Smooth muscle cell (in vitro differentiated cells): ENCODE measurements around the gene MBD5. TPM values are rescaled to one million over a fixed set of nuclear protein-coding genes. Genes with fewer than 3 reads are reported as not detected.

Source experiments
- DNase-seq: peaks from one replicate; lab custom pipeline; 2025; ENCODE audit not compliant: unreplicated experiment; lab: John Stamatoyannopoulos, UW
- H2AFZ ChIP-seq: fragments of 200-600 bp; sonication (generic); 2 replicates; pipeline ENCODE4 v1.6.0; 2016; ENCODE audit warnings: antibody characterized with exemption, low read depth, mild to moderate bottlenecking
- H3F3A ChIP-seq: fragments of 200-600 bp; sonication (generic); 2 replicates; pipeline ENCODE4 v1.6.0; 2017; ENCODE audit warnings: antibody characterized with exemption, low read depth
- H3K27ac ChIP-seq: fragments of 200-600 bp; sonication (generic); 2 replicates; pipeline ENCODE4 v1.5.1; 2016; ENCODE audit warnings: low read depth, mild to moderate bottlenecking
- H3K27me3 ChIP-seq: fragments of 200-600 bp; sonication (generic); 2 replicates; pipeline ENCODE4 v1.6.1; 2016; ENCODE audit warnings: low read depth, mild to moderate bottlenecking
- H3K36me3 ChIP-seq: fragments of 200-600 bp; sonication (generic); 2 replicates; pipeline ENCODE4 v1.5.1; 2016; ENCODE audit warnings: low read depth
- H3K4me1 ChIP-seq: fragments of 200-600 bp; sonication (generic); 2 replicates; pipeline ENCODE4 v1.5.1; 2016; ENCODE audit warnings: low read depth
- H3K4me2 ChIP-seq: fragments of 200-600 bp; sonication (generic); 2 replicates; pipeline ENCODE4 v1.6.0; 2016; ENCODE audit warnings: mild to moderate bottlenecking
- H3K4me3 ChIP-seq: fragments of 200-600 bp; sonication (generic); 2 replicates; pipeline ENCODE4 v1.5.1; 2016; ENCODE audit warnings: mild to moderate bottlenecking
- H3K79me2 ChIP-seq: fragments of 200-600 bp; sonication (generic); 2 replicates; pipeline ENCODE4 v1.6.0; 2016; ENCODE audit warnings: low read depth, mild to moderate bottlenecking
- H3K9ac ChIP-seq: fragments of 200-600 bp; sonication (generic); 2 replicates; pipeline ENCODE4 v1.6.0; 2016; ENCODE audit warnings: low read depth
- H3K9me3 ChIP-seq: fragments of 200-600 bp; sonication (generic); replicated peaks from 2 replicates; pipeline ENCODE4 v1.5.1; 2016; ENCODE audit warnings: low read depth
- H4K20me1 ChIP-seq: fragments of 200-600 bp; sonication (generic); 2 replicates; pipeline ENCODE4 v1.6.0; 2016; ENCODE audit warnings: low read depth
- WGBS: methylation state at CpG from one replicate; pipeline ENCODE4 v1.1.7; 2016; ENCODE audit warnings: low lambda C conversion rate; 5-methylcytosine and 5-hydroxymethylcytosine counted together
- polyA plus RNA-seq: library from polyadenylated mRNA; unstranded; fragments of >200 nt; fragmentation: Nextera tagmentation; extraction: Ambion mirVana; gene quantifications from 2 replicates; pipeline ENCODE4 v1.2.1, GENCODE V29; 2016
- total RNA-seq: library from RNA; depleted of rRNA; stranded (reverse); fragments of >200 nt; gene quantifications from 2 replicates; pipeline ENCODE4 v1.2.3, GENCODE V29; 2014
- TF ChIP-seq, protein P1 (sequence below): fragments of 200-600 bp; sonication (generic); IDR thresholded peaks from 2 replicates; pipeline ENCODE4 v1.5.1; 2017; ENCODE audit warnings: borderline replicate concordance, mild to moderate bottlenecking, antibody characterized with exemption; ENCODE audit not compliant: insufficient read depth, poor library complexity, severe bottlenecking

The MBD5 gene
- total and polyA plus RNA-seq, 2 experiments from 2014 or later = 25.7 to 31.2 TPM

GRCh38 chr2:148493822-148494563 is 473.1 kb downstream of the MBD5 start:
- no peak overlapping the region for H3K4me3 ChIP-seq
- TF ChIP-seq, protein P1, sequence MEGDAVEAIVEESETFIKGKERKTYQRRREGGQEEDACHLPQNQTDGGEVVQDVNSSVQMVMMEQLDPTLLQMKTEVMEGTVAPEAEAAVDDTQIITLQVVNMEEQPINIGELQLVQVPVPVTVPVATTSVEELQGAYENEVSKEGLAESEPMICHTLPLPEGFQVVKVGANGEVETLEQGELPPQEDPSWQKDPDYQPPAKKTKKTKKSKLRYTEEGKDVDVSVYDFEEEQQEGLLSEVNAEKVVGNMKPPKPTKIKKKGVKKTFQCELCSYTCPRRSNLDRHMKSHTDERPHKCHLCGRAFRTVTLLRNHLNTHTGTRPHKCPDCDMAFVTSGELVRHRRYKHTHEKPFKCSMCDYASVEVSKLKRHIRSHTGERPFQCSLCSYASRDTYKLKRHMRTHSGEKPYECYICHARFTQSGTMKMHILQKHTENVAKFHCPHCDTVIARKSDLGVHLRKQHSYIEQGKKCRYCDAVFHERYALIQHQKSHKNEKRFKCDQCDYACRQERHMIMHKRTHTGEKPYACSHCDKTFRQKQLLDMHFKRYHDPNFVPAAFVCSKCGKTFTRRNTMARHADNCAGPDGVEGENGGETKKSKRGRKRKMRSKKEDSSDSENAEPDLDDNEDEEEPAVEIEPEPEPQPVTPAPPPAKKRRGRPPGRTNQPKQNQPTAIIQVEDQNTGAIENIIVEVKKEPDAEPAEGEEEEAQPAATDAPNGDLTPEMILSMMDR = no peak
- WGBS = 83% methylated on average over 2 of the region's 2 CpGs
- H4K20me1 ChIP-seq = no peaks in the 10 kb centered on the region
- H2AFZ ChIP-seq = no peak overlapping the region
- H3K79me2 ChIP-seq = no peaks in the 10 kb centered on the region
- no peaks in the 10 kb centered on the region for H3F3A ChIP-seq
- no peak for DNase-seq
- H3K4me1 ChIP-seq = no peaks in the 10 kb centered on the region
- no peaks in the 10 kb centered on the region for H3K9me3 ChIP-seq
- no peak overlapping the region for H3K9ac ChIP-seq
- H3K36me3 ChIP-seq = no peaks in the 10 kb centered on the region
- H3K4me2 ChIP-seq = no peak overlapping the region
- H3K27me3 ChIP-seq = no peaks in the 10 kb centered on the region
- H3K27ac ChIP-seq = no peak overlapping the region

DNA sequence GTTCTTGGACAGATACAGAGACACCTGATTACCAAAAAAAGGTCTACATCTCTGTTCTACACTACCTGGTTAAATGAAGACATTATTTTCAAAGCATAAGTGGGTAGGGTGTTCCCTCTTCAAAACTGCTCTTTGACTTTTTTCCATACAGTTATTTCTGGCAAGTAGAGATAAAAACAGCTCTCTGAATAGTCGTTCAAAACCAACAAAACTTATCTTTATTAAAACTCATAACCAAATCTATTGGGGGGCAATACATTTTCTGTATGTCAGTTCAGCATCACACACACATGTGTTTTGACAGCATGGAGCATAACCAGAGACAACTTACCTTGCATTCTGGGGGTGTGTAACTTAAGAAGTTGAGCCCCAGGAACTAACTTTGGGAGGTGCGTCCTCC is 474.7 kb downstream of the MBD5 start:
- Histone ChIP-seq H3K4me1 (no peaks in the 10 kb centered on the region), H3K36me3 (no peaks in the 10 kb centered on the region), H3K27me3 (no peaks in the 10 kb centered on the region), H3K4me3 (no peak overlapping the region), H3F3A (no peaks in the 10 kb centered on the region), H4K20me1 (no peaks in the 10 kb centered on the region), H3K27ac (no peak overlapping the region), H3K9me3 (no peaks in the 10 kb centered on the region), H3K79me2 (no peaks in the 10 kb centered on the region), H3K4me2 (no peak overlapping the region), H2AFZ (no peak overlapping the region), H3K9ac (no peak overlapping the region)
- TF ChIP-seq, protein P1 = no peak
- DNase-seq = no peak
- WGBS = 90% methylated on average over 2 of the region's 2 CpGs

DNA sequence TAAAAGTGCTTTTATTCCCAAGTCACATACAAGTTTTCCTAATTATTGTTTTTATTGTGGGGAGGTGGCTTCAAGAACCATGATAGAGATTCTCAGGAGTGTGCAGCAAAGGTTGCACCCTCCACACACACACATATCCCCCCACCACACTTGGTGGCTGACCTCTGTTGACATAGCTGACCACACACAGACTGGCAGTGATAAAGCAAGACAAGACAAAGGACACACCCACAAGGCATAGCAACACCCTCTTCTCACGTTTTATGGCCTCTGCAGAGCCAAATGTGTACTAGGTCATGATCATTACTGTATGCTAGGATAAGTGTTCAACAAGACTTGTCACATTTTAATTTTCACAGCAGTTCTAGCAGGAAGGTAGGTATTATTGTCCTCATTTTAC is 480.7 kb downstream of the MBD5 start:
- Histone ChIP-seq H3K9me3 (no peaks in the 10 kb centered on the region), H3K79me2 (no peaks in the 10 kb centered on the region), H3F3A (no peaks in the 10 kb centered on the region), H3K27ac (no peak overlapping the region), H3K4me2 (no peak overlapping the region), H4K20me1 (no peaks in the 10 kb centered on the region), H2AFZ (no peak overlapping the region), H3K4me3 (no peak overlapping the region), H3K27me3 (no peaks in the 10 kb centered on the region), H3K36me3 (no peaks in the 10 kb centered on the region), H3K9ac (no peak overlapping the region), H3K4me1 (no peaks in the 10 kb centered on the region)
- 37% methylated on average over 1 of the region's 1 CpG for WGBS
- TF ChIP-seq, protein P1 = no peak
- no peak for DNase-seq

DNA sequence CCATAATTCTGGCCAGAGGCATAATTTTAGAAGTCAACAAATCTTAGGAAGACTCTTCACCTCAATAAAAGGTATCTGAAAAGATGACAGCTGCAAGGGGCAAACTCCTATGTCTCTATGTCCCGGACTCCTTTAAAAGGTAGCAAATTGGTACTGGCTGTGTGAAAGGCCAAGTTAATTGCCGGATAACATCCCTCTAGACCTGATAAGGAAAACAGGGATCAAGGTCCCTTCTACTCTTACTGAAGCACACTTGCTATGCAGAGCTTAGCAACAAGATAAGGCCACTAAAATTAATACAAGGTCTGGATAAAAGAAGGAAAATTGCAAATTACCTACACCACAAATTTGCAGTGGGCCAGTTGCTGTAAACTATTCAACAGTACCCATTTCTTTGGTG is 482.6 kb downstream of the MBD5 start:
- Histone ChIP-seq H3K27ac (no peak overlapping the region), H2AFZ (no peak overlapping the region), H3K4me1 (no peaks in the 10 kb centered on the region), H3K79me2 (no peaks in the 10 kb centered on the region), H3F3A (no peaks in the 10 kb centered on the region), H3K4me2 (no peak overlapping the region), H3K9ac (no peak overlapping the region), H3K27me3 (no peaks in the 10 kb centered on the region), H3K4me3 (no peak overlapping the region), H4K20me1 (no peaks in the 10 kb centered on the region), H3K36me3 (no peaks in the 10 kb centered on the region), H3K9me3 (no peaks in the 10 kb centered on the region)
- no peak for DNase-seq
- TF ChIP-seq, protein P1 = no peak
- 74% methylated on average over 2 of the region's 2 CpGs for WGBS
